Bone marrow (tissue), 2 donors: ENCODE measurements around the gene SERHL2.
"Not testable (repeated sequence)": the region's sequence is repeated elsewhere in the genome, so short reads cannot be mapped to it uniquely, and the experiment has no call there.

Experiments
- DNase-seq, 2 donors: peaks; one replicate each; lab custom pipeline; 2025; lab: John Stamatoyannopoulos, UW

The SERHL2 gene

DNA sequence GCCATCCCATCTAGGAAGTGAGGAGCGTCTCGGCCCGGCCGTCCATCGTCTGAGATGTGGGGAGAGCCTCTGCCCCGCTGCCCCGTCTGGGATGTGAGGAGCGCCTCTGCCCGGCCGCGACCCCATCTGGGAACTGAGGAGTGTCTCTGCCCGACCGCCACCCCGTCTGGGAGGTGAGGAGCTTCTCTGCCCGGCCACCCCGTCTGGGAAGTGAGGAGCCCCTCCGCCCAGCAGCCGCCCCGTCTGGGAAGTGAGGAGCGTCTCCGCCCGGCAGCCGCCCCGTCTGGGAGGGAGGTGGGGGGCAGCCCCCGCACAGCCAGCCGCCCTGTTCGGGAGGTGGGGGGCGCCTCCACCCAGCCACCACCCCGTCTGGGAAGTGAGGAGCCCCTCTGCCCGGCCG, 53.9 kb downstream of the SERHL2 start:
- not testable (repeated sequence) for DNase-seq

DNA sequence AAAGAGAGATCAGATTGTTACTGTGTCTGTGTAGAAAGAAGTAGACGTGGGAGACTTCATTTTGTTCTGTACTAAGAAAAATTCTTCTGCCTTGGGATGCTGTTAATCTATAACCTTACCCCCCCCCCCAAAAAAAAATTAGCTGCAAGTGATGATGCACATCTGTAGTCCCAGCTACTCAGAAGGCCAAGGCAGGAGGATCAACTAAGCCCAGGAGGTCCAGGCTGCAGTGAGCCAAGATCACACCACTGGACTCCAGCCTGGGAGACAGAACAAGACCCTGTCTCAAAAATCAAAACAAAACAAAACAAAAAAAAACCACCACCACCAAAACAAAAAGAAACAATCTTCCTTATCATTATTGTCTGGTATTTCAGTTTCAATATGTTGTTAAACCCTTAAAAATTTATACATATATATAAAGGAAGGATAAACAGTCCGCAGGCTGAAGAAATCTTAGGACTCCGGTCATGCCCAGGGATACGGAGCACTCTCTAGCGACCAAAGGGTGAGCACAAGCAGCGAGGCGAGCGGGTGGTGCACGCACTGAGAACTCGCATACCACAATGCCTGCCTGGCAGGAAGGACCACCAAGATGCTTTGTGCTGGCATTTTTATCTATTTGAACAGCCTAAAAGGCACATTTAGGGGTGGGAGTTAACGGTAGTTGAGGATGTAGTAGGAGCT, 54.5 kb downstream of the SERHL2 start:
- no peak for DNase-seq

DNA sequence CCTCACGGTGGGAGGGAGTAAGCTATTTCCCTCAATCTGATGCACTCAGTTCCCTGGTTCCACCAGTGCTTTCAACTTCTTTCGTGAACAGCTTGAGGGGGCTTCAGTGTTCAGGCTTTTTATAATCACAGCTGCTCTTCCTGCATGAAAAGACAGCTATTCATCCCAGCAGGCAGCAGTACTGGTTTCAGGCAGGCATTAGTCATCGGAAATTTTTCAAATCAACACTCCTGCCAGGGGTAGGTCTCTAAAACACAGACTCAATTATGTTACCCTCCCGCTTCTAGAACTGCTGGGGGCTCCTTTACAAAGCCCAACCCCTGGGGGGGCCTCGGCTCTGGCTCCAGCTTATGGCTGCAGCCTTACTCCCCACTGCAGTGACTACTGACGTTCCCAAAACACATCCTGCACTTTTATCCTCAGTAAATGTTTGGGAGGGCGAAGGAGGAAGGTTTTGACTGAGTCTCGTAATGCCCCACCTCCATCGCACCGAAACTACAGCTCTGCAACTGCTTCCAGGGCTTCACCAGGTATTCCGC, 55.1 kb downstream of the SERHL2 start:
- no peak for DNase-seq

DNA sequence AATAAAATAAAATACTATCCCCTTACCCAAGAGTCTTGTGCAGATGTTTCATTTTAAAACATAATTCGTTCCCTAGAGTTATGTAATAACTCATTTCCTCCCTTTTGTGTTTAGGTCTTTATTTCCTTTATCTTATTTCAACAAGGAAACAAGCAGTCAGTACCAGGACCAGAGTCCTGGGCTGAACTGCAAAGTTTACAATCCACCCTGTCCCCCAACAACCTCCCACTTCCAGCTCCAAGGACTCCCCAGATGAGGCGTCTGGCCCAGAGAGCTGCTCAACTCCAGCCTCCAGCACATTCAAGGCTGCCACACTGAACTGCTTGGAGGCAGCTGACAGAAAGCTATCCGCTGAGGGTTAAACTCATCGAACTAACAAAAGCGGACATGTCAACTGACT, 56.4 kb downstream of the SERHL2 start:
- DNase-seq = no peak

DNA sequence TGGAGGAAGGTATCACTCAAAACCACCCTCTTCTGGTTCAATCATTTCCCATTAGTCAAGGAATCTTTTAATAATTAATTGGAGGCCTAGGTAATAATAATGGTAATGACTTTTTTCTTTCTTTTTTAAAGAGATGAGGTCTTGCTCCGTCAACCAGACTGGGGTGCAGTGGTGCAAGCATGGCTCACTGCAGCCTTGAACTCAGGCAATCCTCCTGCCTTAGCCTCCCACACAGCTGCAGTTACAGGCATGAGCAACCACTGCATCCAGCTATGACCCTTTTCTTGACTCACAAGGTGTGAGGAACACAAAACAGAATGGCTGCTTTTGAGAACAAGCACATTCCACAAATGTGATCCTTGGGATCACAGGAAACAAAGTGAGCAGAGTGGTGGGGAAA, 57.3 kb downstream of the SERHL2 start:
- no peak for DNase-seq

DNA sequence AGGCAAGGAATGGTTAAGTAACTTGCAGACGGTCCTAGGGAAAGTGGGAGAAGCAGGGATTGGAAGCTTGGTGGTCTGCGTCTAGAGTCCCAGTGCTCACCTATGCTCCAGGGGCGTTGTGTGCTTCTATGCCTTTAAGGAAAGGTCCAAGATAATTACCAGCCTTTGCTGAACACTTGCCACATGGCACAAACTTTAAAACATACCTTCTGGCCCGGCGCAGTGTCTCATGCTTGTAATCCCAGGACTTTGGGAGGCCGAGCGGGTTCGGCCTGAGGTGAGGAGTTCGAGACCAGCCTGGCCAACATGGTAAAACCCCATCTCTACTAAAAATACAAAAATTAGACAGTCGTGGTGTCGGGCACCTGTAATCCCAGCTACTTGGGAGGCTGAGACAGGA, 58.6 kb downstream of the SERHL2 start:
- no peak for DNase-seq

DNA sequence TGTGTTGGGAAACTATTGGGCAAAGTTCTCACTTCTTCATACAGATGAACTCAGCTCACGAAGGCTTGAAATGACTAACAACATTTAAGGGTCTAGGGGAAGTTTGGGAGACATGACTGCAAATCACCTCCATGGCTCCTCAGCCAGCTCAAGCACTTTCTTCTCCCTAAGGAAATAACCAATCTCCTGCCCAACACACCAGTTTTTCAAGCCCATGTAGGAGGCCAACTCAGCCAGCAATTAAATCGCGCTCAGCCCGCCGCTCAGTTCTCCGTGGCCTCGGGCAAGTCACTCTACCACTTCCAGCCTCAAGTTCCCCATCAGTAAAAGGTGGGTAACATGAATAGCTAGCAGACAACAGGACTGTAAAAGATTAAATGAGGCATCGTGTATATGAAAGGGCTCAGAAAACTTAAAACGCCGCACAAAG, 60.1 kb downstream of the SERHL2 start:
- DNase-seq = peak in 1 of 2 donors; percentile 63

DNA sequence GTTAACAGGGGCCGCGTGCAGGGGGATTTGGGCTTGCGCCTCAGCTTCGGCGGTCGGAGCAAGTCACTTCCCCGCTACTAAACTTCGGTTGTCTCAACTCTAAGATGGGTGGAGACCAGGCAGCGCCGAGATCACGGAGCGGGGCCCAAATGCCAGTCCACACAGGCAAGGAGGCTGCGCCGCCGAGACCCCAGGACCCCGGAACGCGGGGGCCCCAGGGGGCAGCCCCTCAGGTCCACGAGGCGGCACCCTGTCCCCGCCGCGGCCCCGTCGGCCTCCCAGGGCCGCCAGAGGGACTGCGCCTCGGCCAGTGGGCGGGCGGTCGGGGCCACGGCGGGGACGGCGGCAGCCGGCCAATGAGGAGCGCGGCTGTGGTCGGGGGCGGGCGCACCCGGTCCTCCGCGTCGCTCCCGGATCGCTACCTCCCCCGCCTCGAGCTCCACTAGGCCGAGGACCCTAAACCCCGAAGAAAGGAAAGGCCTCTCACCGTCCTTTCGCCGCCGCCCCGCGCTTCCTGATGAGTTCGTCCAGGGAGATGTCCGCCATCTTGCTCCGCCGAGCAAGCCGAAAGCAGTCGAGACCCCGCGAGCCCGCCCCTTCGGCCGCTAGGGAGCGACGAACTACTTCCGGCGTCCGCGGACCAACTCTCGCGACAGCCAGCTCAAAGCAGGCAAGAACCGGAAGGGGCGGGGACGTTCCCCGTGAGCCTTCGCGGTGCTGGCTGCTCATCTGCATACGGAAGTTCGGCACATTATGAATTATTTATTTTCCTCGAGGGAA, 60.7 kb downstream of the SERHL2 start, which contains the start of gene POLDIP3:
Gene POLDIP3 (minus strand): TSS at position 572 of the 780 bp plus-strand sequence. CDS start 26 bp downstream, at position 546.
- peak; percentile 94 to 95 for DNase-seq

DNA sequence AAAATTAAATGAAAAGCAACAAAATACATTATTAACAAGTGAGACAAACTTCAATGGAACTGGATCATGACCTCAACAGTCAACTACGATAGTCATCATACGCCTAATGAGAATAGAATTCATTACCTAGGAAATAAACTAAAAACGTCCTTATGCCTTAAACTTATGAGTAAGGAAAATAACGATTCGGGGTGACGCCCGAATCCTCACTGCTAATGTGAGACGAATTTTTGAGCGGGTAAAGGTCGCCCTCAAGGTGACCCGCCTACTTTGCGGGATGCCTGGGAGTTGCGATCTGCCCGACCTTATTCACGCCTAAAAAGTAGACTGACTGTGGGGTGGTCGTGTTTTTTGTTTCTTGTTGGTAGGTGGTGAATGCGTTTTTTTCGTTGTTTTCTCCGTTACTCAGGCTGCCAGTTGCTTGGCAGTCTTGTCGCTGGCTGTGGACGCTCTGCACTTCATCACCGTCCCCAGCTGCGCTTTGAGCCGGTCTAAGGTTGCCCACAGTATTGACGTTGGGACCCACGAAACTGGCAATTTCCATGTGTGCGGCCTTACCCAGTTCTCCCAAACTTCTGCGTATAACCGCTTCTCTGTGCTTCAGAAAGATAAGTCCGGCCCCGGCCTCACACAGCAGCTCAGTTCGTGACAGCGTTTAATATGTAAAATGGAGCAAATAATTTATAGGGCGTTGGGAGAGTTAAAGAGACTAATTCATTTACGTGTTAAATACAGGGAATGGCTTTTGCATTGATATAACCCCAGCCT, 61.5 kb downstream of the SERHL2 start:
- DNase-seq = peak; percentile 72 to 95

DNA sequence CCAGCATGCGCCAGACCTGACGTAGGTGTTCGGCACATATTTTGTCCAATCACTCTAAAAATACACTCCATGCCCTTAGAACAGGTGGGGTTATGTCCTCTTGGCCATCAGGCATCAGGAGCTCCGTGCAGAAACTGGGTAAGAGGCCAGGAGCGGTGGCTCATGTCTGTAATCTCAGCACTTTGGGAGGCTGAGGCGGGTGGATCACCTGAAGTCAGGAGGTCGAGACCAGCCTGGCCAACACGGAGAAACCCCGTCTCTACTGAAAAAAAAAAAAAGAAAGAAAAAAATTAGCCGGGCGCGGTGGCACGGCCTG, 62.1 kb downstream of the SERHL2 start:
- DNase-seq = not testable (repeated sequence)

DNA sequence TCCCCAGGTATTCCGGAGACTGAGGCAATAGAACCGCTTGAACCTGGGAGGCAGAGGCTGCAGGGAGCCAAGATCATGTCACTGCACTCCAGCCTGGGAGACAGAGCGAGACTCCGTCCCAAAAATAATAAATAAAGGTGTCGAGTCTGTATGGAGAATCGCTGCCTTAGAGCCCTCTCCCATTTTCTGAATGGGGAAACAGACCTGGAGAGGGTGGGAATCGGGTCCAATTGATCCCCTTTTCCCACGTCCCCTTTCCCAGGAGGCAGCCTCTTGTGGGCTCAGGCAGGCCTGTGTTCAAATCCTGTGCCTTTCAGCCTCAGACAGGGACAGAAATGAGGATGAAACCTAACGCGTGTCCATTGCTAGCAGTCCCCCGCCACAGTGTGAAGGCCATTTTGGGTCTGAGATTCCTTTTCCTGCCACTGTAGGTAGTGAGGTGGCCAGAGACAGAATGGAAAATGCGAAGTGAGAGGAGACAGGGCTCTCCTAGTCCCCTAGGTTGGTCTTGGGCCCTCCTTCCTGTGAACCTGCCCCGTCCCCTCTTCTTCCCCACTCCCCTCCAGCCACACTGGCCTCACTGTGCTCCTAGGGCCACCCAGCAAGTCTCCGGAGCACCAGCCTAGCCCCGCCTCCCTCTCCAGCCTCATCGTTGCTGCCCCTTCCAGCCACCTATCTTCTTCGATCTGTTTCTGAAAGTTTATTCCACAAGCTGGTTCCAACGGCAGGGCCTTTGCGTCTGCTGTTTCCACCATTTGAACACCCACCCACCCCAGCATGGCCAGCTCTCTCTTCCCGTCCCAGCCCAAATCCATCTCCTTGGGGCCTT, 63.6 kb downstream of the SERHL2 start:
- no peak for DNase-seq

DNA sequence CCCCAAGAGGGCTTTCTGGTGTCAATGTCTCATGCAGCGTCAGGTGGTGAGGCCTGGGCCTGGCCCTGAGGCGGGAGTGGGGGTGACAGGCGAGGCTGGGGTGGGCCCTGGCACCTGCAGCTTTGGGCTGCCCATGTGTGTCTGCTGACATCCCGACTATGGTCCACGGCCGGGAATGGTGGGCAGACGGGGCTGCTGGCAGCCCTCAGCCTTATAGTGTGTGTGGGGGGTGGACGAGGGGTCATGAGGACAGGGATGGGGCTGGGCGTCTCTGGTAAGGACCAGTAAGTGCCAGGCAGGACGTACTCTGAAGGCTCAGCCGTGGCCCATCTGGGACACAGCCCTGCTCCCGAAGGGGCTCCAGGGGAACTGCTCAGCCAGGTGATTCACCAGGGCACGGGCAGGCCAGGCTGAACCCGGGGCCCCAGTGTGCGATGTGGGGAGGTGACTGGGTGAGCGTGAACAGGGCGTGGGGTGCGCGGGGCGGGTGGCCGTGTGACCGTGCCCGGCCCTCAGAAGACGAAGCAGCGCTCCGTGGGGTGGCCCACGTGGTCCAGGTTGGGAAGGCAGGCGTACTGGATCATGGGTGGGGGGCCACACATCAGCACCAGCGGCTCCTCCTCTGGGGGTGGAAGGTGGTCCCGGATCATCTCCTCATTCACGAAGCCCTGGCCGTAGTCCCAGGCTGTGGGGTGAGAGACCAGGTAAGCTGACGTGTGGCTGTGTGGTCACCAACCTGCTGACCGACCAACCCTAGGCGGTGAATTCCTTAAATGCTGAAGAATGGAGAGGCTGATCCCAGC, 65.7 kb downstream of the SERHL2 start:
- no peak for DNase-seq

DNA sequence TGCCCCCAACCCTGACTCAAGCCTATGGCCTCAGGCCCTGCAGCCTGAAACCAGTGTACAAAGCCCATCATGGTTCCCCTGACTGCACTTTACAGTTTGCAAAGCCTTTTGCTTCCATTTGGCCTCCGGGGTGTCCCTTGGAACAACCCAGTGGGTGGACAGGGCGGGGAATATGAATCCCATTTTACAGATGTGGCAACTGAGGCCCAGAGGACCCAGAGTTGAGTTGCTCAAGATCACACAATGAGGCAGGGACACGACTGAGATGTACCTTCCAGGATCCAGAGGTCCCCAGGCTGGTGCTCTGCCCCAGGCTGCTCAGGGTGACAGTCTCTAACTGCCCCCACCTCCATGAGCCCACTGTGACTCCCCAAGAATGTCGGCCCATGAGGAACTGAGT, 66.3 kb downstream of the SERHL2 start:
- DNase-seq = no peak

DNA sequence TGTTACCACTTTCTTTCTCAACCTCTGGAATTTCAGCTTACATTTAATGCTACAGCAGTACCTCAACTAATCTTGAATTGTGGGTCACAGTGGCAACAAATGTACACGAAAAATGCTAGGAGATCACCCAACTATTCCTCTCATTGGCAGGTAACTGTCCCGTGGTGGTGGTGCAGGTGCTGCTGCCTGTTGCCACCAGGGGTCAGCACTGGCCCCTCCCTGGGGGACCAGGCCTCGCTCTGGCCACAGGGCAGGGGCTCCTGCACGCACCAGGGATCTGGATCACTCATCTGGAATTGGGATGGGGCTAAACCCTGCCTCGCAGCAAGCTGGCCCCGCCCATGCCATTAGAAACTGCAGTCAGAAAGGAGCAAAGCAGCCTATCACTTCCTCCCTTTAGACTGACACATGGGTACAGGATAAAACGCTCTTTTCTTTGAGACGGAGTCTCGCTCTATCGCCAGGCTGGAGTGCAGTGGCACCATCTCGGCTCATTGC, 67.8 kb downstream of the SERHL2 start:
- DNase-seq = no peak

DNA sequence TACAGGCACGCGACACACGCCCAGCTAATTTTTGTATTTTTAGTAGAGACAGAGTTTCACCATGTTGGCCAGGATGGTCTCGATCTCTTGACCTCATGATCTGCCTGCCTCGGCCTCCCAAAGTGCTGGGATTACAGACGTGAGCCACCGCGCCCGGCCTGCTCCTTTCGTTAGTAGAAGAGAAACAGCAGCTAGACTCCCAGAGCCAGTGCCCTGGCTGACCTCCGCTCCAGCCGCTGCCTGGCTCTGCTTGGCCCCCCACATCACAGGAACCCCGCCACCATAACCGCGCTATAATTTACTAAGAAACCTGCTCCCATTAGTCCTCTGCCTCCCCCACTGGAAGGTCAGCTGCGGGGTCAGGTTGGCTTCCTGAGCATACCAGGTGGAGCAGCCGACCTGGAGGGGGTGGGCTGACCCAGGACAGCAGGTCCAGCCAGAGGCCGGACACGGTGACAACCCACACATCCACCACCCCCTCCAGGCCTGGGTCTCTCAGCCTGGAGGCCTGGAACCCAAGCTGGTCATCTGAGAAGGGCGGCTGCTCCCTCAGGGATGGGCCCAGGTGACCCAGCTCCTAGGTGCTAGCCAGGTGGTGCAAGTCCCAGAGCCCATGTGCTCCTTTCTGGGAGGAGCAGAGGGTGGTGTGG, 68.4 kb downstream of the SERHL2 start:
- DNase-seq = no peak

DNA sequence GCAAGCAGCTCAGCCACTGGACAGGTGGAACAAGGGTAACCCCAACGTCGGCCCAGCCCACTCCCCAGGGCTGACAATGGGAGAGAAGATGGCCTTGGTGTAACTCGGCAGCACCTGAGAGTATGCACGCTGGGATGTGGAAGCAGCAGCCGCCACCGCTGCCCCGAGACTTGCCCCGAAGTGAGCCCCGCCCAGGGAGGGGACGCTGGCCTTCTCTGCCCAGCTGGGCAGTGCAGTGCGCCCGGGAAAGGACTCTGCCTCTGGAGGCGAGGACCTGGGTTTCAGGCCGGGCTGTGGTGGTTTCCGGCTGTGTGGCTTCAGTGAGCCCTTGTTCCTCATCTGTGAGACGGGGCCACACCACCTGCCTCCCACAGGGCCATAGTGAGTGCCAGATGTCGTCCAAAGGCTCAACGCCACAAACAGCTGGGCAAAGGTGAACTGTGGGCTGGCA, 69.6 kb downstream of the SERHL2 start:
- no peak for DNase-seq
